IPS DF 6.9 (cell line): ENCODE results near the gene BRD7.

Experiments
- DNase-seq: peaks from one replicate; pipeline ENCODE4 v3.0.0-alpha.2; 2013; ENCODE audit warnings: low read depth, low spot score
- H3K27ac ChIP-seq: one replicate; pipeline ENCODE4 v1.5.1; 2013; ENCODE audit warnings: low read length, control low read depth
- H3K27me3 ChIP-seq: 2 replicates; pipeline ENCODE4 v1.6.1; 2013; ENCODE audit warnings: mild to moderate bottlenecking, low read length; ENCODE audit not compliant: control insufficient read depth, insufficient read depth
- H3K36me3 ChIP-seq: 2 replicates; pipeline ENCODE4 v1.6.1; 2013; ENCODE audit warnings: low read length; ENCODE audit not compliant: control insufficient read depth, insufficient read depth
- H3K4me1 ChIP-seq: 2 replicates; pipeline ENCODE4 v1.6.1; 2013; ENCODE audit warnings: low read length; ENCODE audit not compliant: control insufficient read depth, insufficient read depth
- H3K4me3 ChIP-seq: 2 replicates; pipeline ENCODE4 v1.5.1; 2013; ENCODE audit warnings: mild to moderate bottlenecking, low read length
- H3K9me3 ChIP-seq: 2 replicates; pipeline ENCODE4 v1.6.1; 2013; ENCODE audit warnings: low read length, inconsistent platforms; ENCODE audit not compliant: control insufficient read depth, insufficient read depth
- WGBS: extraction: QIAGEN DNeasy Blood & Tissue Kit; methylation state at CpG from one replicate; pipeline ENCODE4 v1.1.7; 2013; ENCODE audit warnings: mixed read lengths, missing lambda C conversion rate; ENCODE audit not compliant: insufficient read length, insufficient coverage; 5-methylcytosine and 5-hydroxymethylcytosine counted together

BRD7 gene

DNA sequence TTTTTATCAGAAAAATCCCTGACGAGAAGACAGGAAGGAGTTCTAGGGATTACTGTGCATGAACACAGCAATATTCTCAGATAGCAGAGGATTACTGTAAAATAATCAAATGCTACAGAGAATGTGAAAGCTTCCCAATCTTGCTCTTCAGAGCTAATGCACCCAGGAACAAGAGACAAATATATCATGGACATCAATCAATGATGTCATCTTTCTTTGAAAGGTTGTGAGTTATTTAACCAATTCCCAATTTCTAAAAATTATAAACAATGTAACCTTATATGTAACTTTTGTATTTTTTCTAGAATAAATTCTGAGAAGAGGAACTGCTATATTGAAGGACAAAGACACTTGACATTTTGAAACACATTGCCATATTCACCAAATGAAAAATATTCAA lies 46.5 kb downstream of the BRD7 start:
- Histone ChIP-seq H3K27ac (no peak overlapping the region), H3K36me3 (peaks cover 22% of the 10 kb centered on the region; the same call in 1 of the 2 replicates), H3K4me3 (no peak overlapping the region), H3K9me3 (no peaks in the 10 kb centered on the region), H3K27me3 (no peaks in the 10 kb centered on the region), H3K4me1 (no peaks in the 10 kb centered on the region)
- no CpG with 5 or more reads among the region's 1 CpG for WGBS
- DNase-seq, result no peak

DNA sequence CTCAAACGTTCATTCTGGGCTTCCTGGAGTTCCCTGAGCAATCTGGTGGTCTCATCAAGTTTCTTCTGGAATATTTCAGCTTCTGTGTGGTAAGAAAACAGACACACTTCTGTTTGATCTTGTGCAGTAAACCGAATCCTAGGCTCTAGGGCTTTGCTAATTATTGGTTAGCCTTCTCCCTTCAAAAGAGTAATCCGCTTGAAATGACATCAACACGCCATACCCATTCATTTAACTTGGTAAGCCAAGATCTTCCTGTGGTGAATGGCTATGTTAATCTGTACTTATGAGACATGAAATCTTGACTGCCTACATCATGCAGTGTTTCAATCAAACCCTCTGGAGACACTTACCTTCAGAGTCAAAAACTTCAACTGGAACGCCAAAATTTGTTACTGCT lies 48.5 kb downstream of the BRD7 start:
- H3K36me3 ChIP-seq, result peaks cover 24% of the 10 kb centered on the region

DNA sequence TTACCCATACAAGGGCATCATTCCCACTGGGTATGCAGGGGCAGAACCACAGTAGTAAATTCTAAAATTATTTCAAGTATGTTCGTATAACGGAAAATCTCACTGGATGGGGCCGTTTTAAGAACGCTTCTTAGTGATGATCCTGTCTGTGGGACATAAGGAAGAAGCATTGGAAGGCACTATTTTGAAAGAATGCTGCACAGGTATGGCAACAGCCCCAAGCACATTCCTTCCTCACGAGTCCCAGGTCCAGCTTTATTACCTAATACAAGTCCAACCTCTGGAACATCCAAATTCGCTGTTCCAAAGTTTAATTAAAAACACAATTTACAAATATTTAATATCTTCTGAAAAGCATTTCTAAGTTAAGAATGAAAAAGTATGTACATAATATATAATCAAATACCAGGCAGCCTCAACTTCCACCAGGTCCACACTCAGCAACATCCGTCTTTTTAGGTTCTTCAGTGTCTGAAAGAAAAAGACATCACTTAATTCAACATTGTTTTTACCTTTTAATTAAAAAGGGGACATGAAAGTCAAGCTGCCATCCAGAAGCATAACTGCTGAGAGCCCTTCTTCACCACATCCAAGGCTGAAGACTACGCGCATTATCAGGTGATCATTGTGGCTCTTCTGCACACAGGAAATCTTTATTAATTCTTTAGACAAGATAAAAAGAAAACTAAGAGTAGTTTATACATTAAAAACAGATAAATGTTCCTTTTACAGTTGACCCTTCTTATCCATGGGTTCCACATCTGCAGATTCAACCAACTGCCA lies 49.8 kb downstream of the BRD7 start:
- peaks cover 24% of the 10 kb centered on the region for H3K36me3 ChIP-seq
- H3K4me3 ChIP-seq, result no peak overlapping the region
- WGBS, result no CpG with 5 or more reads among the region's 9 CpGs

More for the DNA sequence above, 48.5 kb downstream of the BRD7 start:
- Histone ChIP-seq H3K4me3 (no peak overlapping the region), H3K27me3 (no peaks in the 10 kb centered on the region), H3K4me1 (no peaks in the 10 kb centered on the region), H3K27ac (no peak overlapping the region), H3K9me3 (no peaks in the 10 kb centered on the region)
- no peak for DNase-seq
- no CpG with 5 or more reads among the region's 5 CpGs for WGBS

DNA sequence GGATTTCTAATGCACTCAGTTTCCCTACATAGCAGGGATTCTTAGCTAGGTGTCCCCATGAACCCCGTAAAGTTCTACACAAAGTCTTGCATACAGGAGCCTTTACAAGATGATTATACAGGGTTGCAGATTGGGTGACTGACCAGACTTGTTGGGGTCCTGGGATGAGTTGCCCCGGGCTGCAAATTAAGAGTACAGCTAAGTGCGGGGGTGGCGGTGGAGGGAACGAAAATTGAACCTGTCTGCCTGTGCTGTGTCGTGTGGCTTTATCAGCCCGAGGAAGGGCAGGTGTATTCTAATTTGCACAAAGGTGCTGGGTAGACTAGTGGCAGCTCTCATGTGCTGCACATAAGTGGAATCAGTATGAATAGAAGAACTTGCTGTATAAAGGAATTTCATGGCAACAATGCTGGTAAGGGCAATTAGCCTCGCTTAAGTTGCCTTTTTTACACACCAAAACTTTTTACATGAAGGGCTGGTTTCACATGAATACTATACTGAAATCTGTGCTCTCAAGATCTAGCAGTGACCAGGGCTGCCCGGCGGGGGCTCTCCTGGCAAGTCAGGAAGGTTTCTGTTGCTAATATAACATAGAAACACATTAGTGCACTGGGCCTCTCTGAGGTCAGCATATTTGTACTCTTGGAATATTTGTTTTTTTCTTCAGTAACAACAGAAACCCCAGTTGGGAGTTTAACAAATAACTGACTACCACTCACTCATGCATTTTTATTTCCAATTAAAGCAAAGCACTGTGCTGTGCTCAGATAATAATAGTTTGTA lies 51.7 kb downstream of the BRD7 start:
- WGBS, result no CpG with 5 or more reads among the region's 10 CpGs
- no peak overlapping the region for H3K27ac ChIP-seq
- no peaks in the 10 kb centered on the region for H3K27me3 ChIP-seq
- H3K36me3 ChIP-seq, result peaks cover 21% of the 10 kb centered on the region
- no peak overlapping the region for H3K4me3 ChIP-seq
- H3K9me3 ChIP-seq, result no peaks in the 10 kb centered on the region
- no peaks in the 10 kb centered on the region for H3K4me1 ChIP-seq
- DNase-seq, result no peak

More for the DNA sequence above, 49.8 kb downstream of the BRD7 start:
- no peaks in the 10 kb centered on the region for H3K27me3 ChIP-seq
- no peaks in the 10 kb centered on the region for H3K4me1 ChIP-seq
- DNase-seq, result no peak
- no peaks in the 10 kb centered on the region for H3K9me3 ChIP-seq
- no peak overlapping the region for H3K27ac ChIP-seq

DNA sequence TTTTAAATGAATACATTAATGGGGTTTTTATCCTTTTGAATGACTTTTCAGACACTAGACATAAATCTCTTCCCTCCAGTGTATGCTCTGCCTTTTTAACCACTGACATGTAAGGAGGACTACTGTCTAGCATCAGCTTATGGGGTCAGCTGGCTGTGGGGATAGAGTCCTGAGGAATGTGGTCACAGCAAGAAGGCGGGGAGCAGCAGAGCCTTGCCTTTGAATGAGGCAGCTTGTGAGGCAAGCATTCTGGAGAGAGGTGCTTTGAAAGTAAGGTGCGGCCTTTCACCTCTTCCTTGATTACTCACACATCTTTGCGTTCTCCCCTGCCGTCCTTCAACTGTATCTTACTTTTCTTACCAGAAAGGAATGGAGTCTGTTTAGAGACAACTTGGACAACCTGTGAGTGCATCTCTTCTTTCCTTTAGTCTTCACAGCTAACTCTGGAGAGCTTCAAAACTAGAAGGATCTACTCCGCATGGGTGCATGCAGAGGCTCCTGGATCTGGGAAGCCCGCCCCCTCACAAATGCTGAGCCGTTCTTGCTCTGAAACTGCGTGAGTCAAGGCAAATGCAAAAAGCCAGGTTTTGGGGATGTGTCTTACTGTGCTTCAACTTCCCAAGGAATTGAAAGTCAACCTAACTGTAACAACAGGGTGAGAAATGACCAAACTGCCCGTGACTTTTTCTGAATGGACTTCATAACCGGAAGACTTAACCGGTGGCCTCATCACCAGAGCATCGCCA lies 52.5 kb downstream of the BRD7 start:
- H3K9me3 ChIP-seq, result no peaks in the 10 kb centered on the region
- H3K27me3 ChIP-seq, result no peaks in the 10 kb centered on the region
- no CpG with 5 or more reads among the region's 12 CpGs for WGBS
- peaks cover 21% of the 10 kb centered on the region for H3K36me3 ChIP-seq
- DNase-seq, result no peak
- no peak overlapping the region for H3K4me3 ChIP-seq
- no peaks in the 10 kb centered on the region for H3K4me1 ChIP-seq
- H3K27ac ChIP-seq, result no peak overlapping the region

DNA sequence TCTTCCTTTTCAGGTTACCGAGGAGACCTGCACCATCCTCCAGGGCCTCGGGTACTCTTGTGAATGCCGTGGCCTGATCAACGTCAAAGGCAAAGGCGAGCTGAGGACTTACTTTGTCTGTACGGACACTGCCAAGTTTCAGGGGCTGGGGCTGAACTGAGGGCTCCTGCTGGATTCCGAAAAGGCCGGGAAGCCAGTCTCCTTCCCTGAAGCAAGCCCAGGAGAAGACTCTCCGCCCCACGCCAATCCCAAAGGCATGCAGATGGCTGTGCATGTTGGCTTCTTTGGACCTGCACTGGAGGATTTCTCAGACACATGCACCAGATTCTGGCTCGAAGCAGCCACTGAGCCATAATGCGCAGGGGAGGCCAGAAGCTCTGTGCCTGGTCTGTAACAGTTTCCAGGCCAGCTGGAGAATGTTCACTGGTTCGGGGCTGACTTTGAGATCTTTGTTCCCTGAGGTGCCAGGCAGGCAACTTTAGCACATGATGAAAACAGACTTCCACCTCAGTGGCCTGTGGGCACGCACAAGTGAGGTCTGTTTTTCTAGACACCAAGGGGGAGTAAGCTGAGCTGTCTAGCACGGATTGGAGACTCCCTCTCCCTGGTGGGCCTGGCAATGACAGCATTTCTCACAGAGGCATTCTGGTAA lies 53.3 kb downstream of the BRD7 start:
- Histone ChIP-seq H3K36me3 (peaks cover 20% of the 10 kb centered on the region), H3K4me1 (no peaks in the 10 kb centered on the region), H3K27me3 (no peaks in the 10 kb centered on the region), H3K9me3 (no peaks in the 10 kb centered on the region), H3K27ac (no peak overlapping the region), H3K4me3 (no peak overlapping the region)
- WGBS, result no CpG with 5 or more reads among the region's 15 CpGs
- no peak for DNase-seq

DNA sequence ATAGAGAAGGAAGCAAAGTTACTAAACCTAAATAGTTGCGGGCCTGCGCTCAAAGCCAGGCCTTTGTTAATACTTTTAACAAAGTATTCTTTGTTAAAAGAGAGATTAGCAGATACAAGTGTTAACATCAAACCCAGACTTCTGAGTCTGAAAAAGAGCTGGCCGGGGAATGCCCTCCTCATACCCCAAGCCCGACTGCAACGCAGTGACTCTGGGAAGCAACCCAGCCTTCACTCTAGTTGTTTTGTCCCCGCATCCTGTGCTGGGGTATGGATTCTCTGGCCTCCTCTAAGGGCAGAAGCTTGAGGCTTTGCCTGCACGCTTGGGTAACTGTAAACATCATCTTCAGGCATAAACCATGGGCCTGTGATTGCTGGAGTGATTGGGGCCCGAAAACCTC lies 54.1 kb downstream of the BRD7 start:
- Histone ChIP-seq H3K9me3 (no peaks in the 10 kb centered on the region), H3K27ac (no peak overlapping the region), H3K4me1 (no peaks in the 10 kb centered on the region), H3K27me3 (no peaks in the 10 kb centered on the region), H3K36me3 (peaks cover 14% of the 10 kb centered on the region), H3K4me3 (no peak overlapping the region)
- DNase-seq, result no peak
- no CpG with 5 or more reads among the region's 8 CpGs for WGBS

DNA sequence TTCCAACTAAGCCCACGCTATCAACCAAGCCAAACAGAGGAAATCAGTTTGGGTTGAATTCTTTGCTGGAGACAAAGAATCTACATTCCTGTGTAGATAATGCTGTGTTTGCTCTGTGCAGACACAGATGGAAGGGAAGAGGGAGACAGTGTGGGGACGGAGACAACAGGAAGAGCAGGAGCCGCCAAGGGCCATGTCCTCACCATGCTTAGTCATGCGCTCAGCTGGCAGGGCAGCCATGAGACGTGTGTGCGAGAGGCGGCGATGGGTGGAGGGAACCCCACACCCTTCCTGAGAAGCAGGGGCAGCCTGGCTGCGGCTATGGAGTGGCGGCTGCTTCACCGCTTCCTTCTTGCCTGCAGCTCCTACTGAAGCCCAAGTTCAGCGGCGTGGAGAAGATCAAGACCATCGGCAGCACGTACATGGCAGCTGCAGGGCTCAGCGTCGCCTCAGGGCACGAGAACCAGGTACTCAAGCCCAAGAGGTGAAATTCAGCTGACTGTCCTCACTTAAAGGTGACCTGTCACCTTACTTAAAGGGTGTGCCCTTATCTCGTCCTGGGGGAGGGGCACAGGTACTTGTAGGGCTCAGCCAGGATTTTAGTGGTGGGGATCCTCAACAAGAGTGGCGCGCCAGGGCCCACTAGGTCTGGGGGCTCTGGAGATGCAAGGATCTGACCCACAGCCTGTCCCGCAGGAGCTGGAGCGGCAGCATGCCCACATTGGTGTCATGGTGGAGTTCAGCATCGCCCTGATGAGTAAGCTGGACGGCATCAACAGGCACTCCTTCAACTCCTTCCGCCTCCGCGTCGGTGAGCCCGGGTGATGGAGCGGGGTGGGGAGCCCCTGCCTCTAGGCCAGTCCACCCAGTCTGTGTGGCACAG lies 55.0 kb downstream of the BRD7 start:
- no peak for DNase-seq
- no peaks in the 10 kb centered on the region for H3K4me1 ChIP-seq

DNA sequence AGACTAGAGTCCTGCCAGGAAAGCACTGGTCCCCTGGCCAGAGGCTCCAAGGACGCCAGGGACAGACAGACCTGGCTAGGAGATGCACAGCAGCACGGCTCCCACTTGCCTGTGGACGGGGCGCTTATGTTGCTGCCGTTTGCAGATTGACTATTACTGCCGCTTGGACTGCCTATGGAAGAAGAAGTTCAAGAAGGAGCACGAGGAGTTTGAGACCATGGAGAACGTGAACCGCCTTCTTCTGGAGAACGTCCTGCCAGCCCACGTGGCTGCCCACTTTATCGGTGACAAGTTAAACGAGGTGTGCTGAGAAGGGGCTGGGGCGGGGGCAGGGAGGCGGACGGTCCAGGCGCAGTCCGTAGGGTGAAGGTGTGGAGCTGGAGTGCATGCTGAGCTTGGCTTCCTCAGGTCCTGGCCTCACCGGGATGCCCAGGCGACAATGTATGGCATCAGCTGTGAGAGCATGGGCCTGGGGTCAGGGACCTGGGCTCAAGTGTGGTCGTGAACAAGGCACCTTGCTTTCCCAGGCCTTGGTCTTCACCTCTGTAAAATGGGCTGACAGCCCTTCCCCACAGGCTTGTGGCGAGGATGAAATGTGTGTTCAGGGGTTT lies 56.8 kb downstream of the BRD7 start:
- H3K4me3 ChIP-seq, result no peak overlapping the region
- H3K9me3 ChIP-seq, result no peaks in the 10 kb centered on the region
- H3K36me3 ChIP-seq, result peaks cover 13% of the 10 kb centered on the region
- WGBS, result no CpG with 5 or more reads among the region's 22 CpGs
- no peak for DNase-seq
- no peaks in the 10 kb centered on the region for H3K4me1 ChIP-seq
- no peak overlapping the region for H3K27ac ChIP-seq
- H3K27me3 ChIP-seq, result no peaks in the 10 kb centered on the region

More for the DNA sequence above, 55.0 kb downstream of the BRD7 start:
- Histone ChIP-seq H3K36me3 (peaks cover 13% of the 10 kb centered on the region), H3K27me3 (no peaks in the 10 kb centered on the region), H3K9me3 (no peaks in the 10 kb centered on the region), H3K27ac (no peak overlapping the region), H3K4me3 (no peak overlapping the region)
- WGBS, result no CpG with 5 or more reads among the region's 31 CpGs
